Measurements from ENCODE around the gene ZNF775.
A peak's percentile ranks its signal among the peaks of the same experiment; 100 is the strongest.

Gene ZNF775

DNA sequence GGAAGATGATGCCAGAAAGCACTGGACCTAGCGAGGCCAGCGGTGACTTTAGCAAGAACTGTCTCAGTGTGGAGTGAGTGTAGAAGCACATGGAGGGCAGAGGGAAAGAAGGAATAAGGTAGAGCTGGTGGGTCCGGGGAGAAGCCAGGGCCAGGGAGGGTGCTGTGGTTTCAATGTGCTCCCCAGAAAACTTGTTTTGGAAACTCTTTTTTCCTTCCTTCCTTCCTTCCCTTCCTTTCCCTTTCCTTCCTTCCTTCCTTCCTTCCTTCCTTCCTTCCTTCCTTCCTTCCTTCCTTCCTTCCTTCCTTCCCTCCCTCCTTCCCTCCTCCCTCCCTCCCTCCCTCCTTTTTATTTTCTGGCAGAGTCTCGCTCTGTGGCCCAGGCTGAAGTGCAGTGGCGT is 32.2 kb upstream of the ZNF775 start:
- no peak for DNase-seq (ENCODE audit: low spot score)

DNA sequence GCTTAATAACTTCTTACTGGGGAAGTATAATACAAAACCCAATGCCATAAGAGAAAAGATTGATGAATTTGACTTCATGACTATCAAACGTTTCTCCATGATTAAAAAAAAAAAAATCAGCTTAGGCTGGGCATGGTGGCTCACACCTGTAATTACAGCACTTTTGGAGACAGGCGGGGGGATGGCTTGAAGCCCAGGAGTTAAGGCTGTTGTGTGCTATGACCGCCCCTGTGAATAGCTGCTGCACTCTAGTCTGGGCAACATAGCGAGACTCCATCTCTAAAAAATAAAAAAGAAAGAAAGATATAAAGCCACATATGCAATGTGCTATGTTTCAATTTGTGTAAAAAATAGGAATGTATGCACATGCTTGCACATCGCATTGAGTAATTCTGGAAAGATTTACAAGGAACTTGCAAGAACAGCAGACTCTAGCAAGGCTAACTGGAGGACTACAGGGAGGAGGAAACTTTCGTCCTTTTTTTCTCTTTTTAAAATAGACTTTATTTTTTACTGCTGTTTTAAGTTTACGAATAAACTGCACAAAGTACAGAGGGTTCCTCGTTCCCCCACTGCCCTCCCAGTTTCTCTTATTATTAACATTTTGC is 27.4 kb upstream of the ZNF775 start:
- DNase-seq (ENCODE audit: low spot score), result no peak

DNA sequence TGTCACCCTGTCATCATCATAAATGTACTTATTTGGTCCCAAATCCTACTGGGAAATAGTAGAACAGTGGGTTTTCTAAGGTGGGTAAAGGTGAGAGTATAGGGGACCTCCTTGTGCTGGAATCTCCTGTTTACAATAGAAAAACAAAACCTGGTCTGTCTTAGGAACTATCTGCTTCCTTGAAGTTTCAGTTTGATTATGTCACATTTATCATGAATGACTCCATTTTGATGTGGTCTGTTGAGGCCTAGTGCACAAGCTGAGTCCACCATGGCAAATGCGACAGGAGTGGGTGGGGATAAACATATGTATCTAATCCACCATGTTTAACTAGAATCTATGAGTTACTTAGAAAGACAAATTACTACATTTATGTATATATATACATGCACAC is 23.5 kb upstream of the ZNF775 start:
- DNase-seq (ENCODE audit: low spot score), result no peak

DNA sequence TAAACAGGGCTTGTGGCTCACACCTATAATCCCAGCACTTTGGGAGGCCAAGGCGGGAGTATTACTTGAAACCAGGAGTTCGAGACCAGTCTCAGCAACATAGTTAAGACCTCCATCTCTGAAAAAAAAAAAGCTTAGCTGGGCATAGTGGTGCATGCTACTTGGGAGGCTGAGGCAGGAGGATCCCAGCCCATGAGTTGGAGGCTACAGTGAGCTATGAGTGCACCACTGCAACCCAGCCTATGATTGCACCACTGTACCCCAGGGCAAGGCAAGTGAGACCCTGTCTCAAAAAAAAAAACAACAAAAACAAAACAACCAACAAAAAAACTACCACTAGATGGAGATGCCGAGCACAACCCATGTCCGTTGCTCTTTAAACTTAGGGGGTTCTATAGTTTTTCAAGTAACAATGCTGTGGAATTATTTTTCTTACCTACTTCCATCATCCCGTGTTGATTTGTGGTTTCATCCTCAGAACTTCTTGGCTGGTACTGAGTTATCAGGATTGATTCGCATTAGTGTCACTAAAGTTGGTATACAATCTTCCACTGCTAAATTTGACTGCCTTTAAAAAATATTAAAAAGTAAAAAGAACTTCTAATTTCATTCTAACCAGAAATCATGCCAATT is 22.7 kb upstream of the ZNF775 start:
- peak; percentile 50 for DNase-seq (ENCODE audit: low spot score)

DNA sequence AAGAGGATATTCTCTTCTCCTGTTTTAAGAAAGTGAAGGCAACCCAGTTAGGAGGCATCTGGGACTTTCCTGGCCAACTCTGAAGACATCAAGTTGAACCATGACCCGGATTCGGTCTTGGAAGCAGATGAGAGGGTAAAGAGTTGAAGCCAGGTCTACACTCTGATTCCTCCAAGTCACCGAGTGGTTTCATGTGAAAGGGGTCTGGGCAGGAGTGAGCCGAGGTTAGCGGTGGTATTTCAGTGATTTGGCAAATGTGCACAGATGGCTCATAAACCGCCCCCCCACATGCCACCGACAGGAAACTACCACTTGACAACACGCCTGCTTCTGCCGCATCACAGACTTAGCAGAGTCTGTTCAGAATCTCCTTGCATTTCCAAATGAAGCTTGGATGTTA is 21.9 kb upstream of the ZNF775 start:
- no peak for DNase-seq (ENCODE audit: low spot score)

DNA sequence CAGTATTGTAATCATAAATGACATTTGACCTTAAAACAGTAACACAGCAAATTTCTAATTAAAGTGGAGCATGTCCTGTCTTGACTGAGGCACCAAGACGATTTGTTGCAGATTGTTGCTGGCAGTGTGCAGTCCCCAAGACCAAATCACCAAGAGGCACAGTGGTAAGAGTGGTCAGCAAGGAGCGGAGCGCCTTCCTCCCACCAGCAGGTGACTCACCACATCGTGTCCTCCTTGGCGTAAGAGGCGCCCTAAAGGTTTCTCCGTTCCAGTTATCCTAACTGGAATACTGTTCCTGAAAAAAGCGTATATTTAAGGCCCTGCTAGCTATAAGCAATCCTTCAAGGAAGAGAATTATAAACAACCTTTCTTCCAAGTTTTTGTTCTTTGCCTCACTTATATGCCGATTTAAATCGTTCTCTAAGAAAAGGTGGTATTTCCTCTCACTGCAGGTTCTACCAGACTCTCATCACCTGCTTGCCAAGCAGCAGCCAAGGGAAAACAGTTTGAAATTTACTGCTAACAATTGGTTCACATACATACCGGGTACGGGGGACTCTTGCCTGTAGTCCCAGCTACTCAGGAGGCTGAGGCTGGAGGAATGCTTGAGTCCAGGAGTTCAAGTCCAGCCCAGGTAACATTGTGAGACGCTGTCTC is 21.2 kb upstream of the ZNF775 start:
- DNase-seq (ENCODE audit: low spot score), result no peak

DNA sequence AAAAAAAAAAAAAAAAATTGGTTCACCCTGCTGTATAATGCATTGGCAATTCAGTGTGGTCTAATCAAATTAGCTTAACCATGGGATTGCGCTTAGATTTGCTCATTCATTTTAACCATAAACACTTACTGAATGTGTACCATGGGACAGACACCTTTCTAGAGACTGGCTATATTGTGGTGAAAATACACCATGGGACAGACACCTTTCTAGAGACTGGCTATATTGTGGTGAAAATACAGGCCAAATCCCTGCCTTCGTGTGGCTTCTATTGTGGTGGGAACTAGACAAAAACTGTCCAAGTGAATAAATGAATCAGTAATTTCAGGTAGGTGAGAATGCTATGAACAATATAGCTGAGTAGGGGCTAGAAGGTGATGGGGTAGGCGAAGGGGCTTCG is 20.7 kb upstream of the ZNF775 start:
- no peak for DNase-seq (ENCODE audit: low spot score)

DNA sequence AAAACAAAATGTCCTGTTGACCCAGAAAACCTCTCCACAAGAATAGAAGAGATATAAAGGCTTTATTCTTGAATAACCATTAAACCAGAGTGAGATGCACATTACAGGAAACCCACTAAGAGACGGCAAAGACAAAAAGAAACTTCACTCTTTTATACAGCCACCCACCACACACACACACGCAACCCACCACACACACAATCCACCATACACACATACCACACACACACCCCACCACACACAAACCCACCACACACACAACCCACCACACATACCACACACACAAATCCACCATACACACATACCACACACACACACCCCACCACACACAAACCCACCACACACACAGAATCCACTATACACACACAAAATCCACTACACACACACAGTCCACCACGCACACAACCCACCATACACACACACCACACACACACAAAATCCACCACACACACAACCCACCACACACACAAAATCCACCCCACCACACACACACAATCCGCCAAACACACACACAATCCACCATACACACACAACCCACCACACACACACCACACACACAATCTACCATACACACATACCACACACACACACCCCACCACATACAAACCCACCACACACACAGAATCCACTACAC is 20.0 kb upstream of the ZNF775 start:
- no peak for DNase-seq (ENCODE audit: low spot score)

DNA sequence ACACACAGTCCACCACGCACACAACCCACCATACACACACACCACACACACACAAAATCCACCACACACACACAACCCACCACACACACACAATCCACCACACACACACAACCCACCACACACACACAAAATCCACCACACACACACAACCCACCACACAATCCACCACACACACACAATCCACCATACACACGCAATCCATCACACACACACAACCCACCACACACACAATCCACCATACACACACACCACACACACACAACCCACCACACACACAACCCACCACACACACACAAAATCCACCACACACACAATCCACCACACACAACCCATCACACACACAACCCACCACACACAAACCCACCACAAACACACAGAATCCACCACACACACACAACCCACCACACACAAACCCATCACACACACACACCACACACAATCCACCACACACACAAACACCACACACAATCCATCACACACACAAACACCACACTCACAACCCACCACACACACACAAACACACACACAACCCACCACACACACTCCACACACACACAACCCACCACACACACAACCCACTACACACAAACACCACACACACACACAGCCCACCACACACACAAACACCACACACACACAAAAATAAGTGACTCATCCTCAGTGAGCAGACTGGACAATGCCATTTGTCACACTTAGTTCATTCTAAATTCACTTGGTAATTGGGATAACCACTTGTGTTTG is 19.3 kb upstream of the ZNF775 start:
- no peak for DNase-seq (ENCODE audit: low spot score)

DNA sequence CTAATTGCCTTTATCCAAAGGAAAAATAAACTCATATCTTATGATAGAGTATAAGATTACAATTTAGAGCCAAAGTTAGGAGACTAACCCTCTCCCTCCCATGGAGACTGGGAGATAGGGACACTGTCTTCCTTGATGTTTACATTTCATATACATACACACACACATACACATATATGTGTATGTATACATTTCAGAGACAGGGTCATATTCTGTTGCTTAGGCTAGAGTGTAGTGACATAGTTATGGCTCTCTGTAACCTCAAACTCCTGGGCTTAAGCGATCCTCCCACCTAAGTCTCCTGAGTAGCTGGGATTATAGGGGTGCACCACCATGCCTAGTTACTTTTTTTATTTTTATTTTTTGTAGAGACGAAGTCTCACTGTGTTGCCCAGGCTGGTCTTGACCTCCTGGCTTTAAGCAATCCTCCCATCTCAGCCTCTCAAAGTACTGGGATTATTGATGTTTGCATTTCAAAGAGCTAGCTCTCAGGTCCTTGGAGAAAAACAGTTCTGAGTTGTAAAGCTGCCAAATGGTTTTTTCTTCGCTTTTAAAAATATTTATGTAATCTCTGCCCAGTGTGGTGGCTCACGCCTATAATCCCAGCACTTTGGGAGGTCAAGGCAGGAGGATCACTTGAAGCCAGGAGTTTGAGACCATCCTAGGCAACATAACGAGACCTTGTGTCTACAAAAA is 18.6 kb upstream of the ZNF775 start:
- no peak for DNase-seq (ENCODE audit: low spot score)

DNA sequence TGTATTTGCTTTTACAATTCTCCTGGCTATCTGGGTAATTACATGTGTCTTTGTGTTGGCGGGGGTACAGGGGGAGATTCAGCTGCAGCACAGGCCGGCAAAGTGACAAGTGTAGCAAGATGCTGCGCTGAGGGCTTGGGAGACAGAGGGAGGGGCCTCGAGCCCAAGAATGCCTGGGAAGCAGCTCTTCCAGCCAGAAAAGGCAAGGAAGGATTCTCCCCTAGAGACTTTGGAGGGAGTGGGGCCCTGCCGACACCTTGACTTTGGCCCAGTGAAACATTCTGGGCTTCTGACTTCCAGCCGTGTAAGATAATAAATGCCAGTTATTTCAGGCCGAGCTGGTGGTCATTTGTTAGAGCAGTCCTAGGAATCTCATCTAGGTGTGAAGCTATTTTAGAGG is 17.7 kb upstream of the ZNF775 start:
- DNase-seq (ENCODE audit: low spot score), result no peak

DNA sequence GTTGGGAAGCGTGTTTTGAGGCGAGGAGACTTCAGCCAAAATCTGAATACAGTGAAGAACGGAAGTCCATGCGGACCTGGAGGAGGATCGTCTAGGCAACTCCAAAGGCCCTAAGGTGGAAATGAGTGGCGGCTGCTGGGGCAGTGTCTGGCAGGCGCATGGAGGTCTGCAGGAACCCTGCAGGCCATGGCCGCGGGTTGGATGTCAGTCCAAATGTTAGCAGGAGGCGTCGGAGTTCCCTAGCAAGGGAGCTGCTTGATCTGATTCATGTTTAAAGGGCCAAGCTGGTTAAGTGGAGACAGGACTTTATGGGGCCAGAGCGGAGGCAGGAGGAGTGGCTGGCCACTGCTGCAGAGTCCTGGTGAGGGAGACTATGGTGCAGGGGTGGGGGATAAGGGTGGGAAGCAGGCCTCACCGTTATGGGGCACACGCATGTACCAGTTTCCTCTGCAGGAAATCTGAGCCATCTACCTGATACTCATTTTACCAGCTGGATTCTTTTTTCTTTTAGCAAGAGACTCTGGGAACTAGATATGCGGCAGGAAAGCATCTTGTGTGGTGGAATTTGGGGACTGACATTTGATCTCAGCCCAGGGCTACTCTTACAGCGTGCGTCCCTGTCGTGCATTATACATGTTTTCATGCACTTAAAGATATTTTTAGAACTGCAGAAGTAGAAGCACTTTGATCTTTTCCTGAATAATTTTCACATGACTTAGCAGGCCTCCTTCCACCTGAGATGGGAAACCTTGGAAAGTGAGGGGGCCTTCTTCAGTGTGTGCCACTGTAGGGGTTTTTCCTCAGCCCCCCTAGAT is 17.1 kb upstream of the ZNF775 start:
- no peak for DNase-seq (ENCODE audit: low spot score)

DNA sequence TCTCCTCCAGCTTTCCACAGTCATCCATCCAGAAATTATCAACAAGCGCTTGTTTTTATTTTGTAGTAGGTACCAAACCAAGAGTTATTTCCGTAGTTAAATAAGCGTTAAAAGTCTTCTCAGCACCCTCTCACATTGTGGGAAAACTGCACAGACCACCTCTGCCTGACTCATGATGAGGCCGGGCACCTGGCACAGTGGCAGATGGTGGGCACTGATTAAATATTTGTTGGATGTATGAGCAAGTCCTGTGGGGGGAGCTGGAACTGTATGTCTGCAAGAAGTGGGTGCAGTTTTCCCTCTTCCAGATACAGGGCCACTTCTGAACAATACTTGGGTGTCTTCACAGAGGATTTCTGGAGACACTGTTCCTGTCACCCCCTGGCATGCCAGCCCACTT is 15.8 kb upstream of the ZNF775 start:
- DNase-seq (ENCODE audit: low spot score), result no peak

DNA sequence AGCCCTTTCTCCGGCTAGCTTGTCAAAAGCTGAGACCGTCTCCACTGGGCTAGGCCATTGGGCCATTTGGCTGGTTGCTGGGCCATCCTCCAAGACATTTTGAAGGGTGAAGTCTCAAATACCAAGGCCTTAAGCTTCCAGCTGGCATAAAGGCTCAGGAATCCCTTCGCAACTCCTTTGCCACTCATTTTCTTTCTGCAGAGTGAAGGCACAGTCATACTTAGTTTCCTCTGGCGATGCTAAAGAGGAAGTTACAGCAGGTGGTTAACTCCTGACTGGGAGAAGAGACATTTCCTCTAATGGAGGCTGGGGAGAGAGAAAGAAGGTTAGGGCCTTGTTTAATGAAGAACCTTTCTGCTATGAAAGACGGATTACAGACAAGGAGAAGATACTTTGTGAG is 15.3 kb upstream of the ZNF775 start:
- no peak for DNase-seq (ENCODE audit: low spot score)

DNA sequence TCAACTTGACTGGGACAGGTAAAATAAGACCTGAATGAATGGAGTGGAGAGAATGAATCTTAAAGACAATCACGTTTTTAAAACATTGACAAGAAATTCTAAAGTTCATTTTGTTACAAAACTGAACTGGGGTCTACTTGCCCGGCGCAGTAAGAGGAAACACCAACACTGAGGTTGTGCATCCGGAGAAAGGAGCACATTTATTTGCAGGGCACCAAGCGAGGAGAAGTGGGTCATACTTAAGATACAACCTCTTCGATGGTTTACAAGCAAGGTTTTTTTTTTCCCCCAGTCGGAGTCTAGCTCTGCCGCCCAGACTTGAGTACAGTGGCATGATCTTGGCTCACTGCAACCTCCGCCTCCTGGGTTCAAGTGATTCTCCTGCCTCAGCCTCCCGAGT is 13.9 kb upstream of the ZNF775 start:
- no peak for DNase-seq (ENCODE audit: low spot score)

DNA sequence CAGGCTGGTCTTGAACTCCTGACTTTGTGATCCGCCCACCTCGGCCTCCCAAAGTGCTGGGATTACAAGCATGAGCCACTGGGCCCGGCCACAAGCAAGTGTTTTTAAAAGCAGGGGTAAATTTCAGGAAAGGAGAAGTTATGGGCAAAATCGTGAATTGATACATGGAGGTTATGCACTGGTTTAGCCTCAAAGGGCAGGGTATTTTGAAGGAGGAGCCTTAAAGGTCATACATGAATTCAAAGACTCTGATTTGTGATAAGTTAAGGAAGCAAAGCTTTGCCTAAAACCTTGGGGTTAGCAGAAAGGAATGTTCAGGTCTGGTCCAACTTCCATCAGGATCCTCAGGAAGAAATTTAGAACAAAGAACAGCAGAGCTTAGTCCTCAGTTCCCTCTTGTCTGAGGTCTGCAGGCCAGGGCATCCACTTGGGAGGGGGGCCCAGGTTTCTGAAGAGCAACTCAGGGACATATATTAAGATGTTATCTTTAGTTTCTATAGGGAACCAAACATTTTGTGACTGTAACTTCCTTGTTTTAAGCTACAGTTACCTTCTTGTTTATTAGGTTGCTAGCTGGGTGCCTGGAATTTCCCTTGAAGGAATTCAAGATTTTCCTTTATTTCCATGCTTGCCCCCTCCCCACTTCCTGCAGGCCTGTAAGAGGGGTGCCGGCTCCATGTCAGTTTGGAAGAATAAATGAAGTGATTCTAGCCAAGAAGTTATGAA is 13.3 kb upstream of the ZNF775 start:
- DNase-seq (ENCODE audit: low spot score), result no peak

DNA sequence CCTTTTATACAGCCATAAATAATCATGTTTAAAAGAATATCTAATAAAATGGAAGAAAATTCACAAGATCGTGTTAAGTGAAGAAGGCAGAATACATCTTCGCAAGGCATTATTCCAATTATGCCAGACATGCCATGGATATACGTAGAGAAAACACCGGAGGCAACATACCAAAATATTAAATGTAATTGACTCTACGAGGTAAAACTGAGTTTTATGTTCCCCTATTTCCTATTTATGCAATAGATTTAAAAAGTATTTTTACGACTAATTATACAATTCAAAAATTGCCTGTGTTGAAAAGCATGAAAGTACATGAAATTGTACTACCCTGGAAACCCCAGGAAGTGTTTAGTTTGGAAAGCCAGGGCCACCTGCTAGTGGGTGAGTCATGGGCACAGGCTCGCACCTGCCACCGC is 11.4 kb upstream of the ZNF775 start:
- DNase-seq (ENCODE audit: low spot score), result no peak

DNA sequence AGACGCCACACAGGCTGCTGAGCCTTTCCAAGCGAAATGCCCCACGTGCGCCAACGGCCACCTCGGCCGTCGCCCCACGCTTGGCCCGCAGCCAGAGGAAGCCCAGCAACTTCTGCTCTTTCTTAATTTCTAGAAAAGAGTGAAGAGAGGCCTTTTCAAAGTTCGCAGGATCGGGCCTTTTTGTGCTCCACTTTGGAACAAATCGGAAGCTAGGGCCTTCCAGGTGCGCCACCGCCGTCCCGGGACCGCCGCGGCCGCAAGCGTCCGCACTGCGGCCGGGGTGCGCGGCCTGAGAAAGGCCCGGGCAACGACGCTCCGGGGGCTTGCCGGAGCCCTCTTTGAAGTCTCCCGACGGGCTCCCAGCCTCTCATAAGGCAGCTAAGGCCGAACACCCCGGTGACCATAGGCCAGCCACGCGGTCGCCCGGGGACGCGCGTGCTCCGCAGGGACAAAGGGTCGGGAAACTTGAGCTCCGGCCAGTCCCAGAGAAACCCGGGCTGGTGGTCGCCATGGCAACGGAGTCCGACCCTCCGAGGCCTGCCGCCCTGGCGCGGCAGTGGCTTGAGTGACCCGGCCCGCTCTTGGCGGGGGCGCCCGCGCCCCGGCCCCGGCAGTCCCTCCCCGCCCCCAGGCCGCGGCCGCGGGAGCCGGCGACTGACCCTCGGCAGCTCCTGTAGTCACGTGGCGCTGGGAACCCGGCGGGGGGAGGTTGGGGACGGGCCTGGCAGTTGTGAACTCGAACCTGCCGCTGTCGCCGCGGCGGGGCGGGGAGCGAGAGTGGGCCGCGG is 10.8 kb upstream of the ZNF775 start, which contains the start of gene REPIN1:
REPIN1 (plus strand) TSS at position 727 of the 788 bp plus-strand sequence. CDS start 890 bp downstream, outside the sequence.
- DNase-seq (ENCODE audit: low spot score), result peak; percentile 88

Data from globus pallidus (tissue), 1 donor.